Parathyroid adenoma (tissue), 2 donors: ENCODE data around the gene VPS33A.

Source experiments
- H2AFZ ChIP-seq: fragments of 300-600 bp; sonication (generic); one replicate; pipeline ENCODE4 v1.7.0; 2017; ENCODE audit warnings: antibody characterized with exemption, mild to moderate bottlenecking
- H3K27ac ChIP-seq: fragments of 300-600 bp; sonication (generic); one replicate; pipeline ENCODE4 v1.7.0; 2017
- H3K27me3 ChIP-seq: fragments of 300-600 bp; sonication (generic); one replicate; pipeline ENCODE4 v1.7.0; 2017; ENCODE audit warnings: low read length; ENCODE audit not compliant: control insufficient read depth, insufficient read depth
- H3K36me3 ChIP-seq: fragments of 300-600 bp; sonication (generic); one replicate; pipeline ENCODE4 v1.7.0; 2017; ENCODE audit warnings: low read length; ENCODE audit not compliant: control insufficient read depth, insufficient read depth
- H3K4me1 ChIP-seq: fragments of 300-600 bp; sonication (generic); one replicate; pipeline ENCODE4 v1.7.0; 2017; ENCODE audit warnings: control low read depth
- H3K4me2 ChIP-seq: fragments of 300-600 bp; sonication (generic); one replicate; pipeline ENCODE4 v1.7.0; 2017; ENCODE audit warnings: low read length
- H3K4me3 ChIP-seq: fragments of 300-600 bp; sonication (generic); one replicate; pipeline ENCODE4 v1.7.0; 2017; ENCODE audit warnings: low read depth, low read length
- H3K79me2 ChIP-seq: fragments of 300-600 bp; sonication (generic); one replicate; pipeline ENCODE4 v1.7.0; 2017; ENCODE audit warnings: control low read depth
- H3K9ac ChIP-seq: fragments of 300-600 bp; sonication (generic); one replicate; pipeline ENCODE4 v1.7.0; 2017; ENCODE audit warnings: mild to moderate bottlenecking
- H3K9me3 ChIP-seq: fragments of 300-600 bp; sonication (generic); one replicate; pipeline ENCODE4 v1.7.0; 2017; ENCODE audit warnings: low read length; ENCODE audit not compliant: control insufficient read depth
- TF ChIP-seq, protein P1 (sequence below): fragments of 300-600 bp; sonication (generic); IDR thresholded peaks from one replicate; pipeline ENCODE4 v1.7.0; 2017; ENCODE audit warnings: antibody characterized with exemption, mild to moderate bottlenecking
- donor health status: primary hyperparathyroidism.

The VPS33A gene

GRCh38 chr12:122225683-122226365 lies 40.5 kb downstream of the VPS33A start, which contains the start of gene DIABLO:
Gene DIABLO (minus strand): TSS chr12:122226052. CDS start chr12:122226014, 38 bp downstream.
- Histone ChIP-seq H2AFZ (peak within 1 kb of the TSS; percentile 90), H3K36me3 (no peaks in the 10 kb centered on the region), H3K27ac (peak within 1 kb of the TSS; percentile 89), H3K27me3 (no peaks in the 10 kb centered on the region), H3K9me3 (no peaks in the 10 kb centered on the region), H3K79me2 (peaks cover 26% of the 10 kb centered on the region), H3K9ac (peak within 1 kb of the TSS; percentile 56), H3K4me3 (peak within 1 kb of the TSS; percentile 92), H3K4me2 (peak within 1 kb of the TSS; percentile 73), H3K4me1 (peaks cover 5% of the 10 kb centered on the region)
- TF ChIP-seq, protein P1, sequence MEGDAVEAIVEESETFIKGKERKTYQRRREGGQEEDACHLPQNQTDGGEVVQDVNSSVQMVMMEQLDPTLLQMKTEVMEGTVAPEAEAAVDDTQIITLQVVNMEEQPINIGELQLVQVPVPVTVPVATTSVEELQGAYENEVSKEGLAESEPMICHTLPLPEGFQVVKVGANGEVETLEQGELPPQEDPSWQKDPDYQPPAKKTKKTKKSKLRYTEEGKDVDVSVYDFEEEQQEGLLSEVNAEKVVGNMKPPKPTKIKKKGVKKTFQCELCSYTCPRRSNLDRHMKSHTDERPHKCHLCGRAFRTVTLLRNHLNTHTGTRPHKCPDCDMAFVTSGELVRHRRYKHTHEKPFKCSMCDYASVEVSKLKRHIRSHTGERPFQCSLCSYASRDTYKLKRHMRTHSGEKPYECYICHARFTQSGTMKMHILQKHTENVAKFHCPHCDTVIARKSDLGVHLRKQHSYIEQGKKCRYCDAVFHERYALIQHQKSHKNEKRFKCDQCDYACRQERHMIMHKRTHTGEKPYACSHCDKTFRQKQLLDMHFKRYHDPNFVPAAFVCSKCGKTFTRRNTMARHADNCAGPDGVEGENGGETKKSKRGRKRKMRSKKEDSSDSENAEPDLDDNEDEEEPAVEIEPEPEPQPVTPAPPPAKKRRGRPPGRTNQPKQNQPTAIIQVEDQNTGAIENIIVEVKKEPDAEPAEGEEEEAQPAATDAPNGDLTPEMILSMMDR, result no peak

GRCh38 chr12:122216445-122216844 lies 49.8 kb downstream of the VPS33A start:
- Histone ChIP-seq H3K4me1 (no peaks in the 10 kb centered on the region), H3K36me3 (no peaks in the 10 kb centered on the region), H3K9me3 (no peaks in the 10 kb centered on the region), H3K27me3 (no peaks in the 10 kb centered on the region), H3K4me2 (no peak overlapping the region), H3K79me2 (peaks cover 27% of the 10 kb centered on the region), H3K27ac (no peak overlapping the region), H3K9ac (no peak overlapping the region), H3K4me3 (no peak overlapping the region), H2AFZ (no peak overlapping the region)
- TF ChIP-seq, protein P1, result no peak

GRCh38 chr12:122215771-122216170 lies 50.5 kb downstream of the VPS33A start:
- Histone ChIP-seq H3K4me3 (no peak overlapping the region), H3K27ac (no peak overlapping the region), H3K4me2 (peak overlapping the region; percentile 25), H3K4me1 (no peaks in the 10 kb centered on the region), H3K36me3 (no peaks in the 10 kb centered on the region), H3K9ac (no peak overlapping the region), H3K79me2 (peaks cover 26% of the 10 kb centered on the region), H2AFZ (no peak overlapping the region), H3K9me3 (no peaks in the 10 kb centered on the region), H3K27me3 (no peaks in the 10 kb centered on the region)
- TF ChIP-seq, protein P1, result no peak

GRCh38 chr12:122208073-122208820 lies 58.0 kb downstream of the VPS33A start:
- Histone ChIP-seq H3K36me3 (no peaks in the 10 kb centered on the region), H2AFZ (no peak overlapping the region), H3K4me1 (no peaks in the 10 kb centered on the region), H3K27me3 (no peaks in the 10 kb centered on the region), H3K79me2 (peaks cover 2% of the 10 kb centered on the region), H3K4me3 (no peak overlapping the region), H3K27ac (no peak overlapping the region), H3K9ac (no peak overlapping the region), H3K4me2 (no peak overlapping the region), H3K9me3 (no peaks in the 10 kb centered on the region)
- TF ChIP-seq, protein P1, result no peak
